Neural progenitor cell (in vitro differentiated cells): Measurements from ENCODE around the gene CARF.

Experiments
- CTCF ChIP-seq: fragments of 200-600 bp; sonication (generic); IDR thresholded peaks from 2 replicates; pipeline ENCODE4 v1.5.1; 2017; ENCODE audit warnings: antibody characterized with exemption, mild to moderate bottlenecking
- EZH2phosphoT487 ChIP-seq: fragments of 200-600 bp; sonication (generic); IDR thresholded peaks from 2 replicates; pipeline ENCODE4 v1.6.1; 2017; ENCODE audit warnings: antibody characterized with exemption

- TF ChIP-seq CTCF, result no peak
- TF ChIP-seq EZH2phosphoT487, result no peak
Measured at GRCh38 chr2:202989749-202990148, 77.7 kb downstream of the CARF start.
